Skin epidermis (tissue), 12 donors: ENCODE data around the gene IZUMO2.

ENCODE experiments used
- H3K27ac ChIP-seq, 21 experiments: fragments of 200-600 bp; sonication (generic) in 11 of 21; one replicate each; pipeline ENCODE4 v1.5.0; 2020; ENCODE audit warnings: mild to moderate bottlenecking in 3 of 21, inconsistent platforms in 2 of 21, moderate library complexity in 2 of 21
- H3K4me3 ChIP-seq, 7 experiments: fragments of 200-600 bp; sonication (generic) in 2 of 7; one replicate each; pipeline ENCODE4 v1.5.0; 2020; ENCODE audit warnings: inconsistent platforms in 2 of 7, mild to moderate bottlenecking in 2 of 7, moderate library complexity in 1 of 7

IZUMO2 gene

DNA sequence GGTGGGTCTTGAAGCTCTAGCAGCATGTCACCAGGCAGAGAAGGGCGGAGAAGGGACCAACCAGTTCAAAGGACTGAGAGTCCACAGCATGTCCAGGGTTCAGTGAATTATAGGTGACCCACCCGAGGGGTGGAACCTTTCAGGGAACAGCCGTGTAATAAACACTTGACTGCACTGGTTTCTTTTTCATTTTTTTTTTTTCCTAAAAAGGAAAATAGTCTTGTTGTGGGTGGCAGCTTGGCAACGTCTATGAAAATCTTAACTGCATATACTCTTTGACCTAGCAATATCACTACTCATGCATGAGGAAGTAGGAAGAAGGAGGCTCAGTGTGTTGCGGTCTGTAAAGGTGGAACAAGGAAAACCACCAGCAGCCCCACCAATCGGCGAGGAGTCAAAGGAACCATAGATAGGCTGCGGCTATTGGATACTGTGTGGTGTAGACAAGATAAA is 27.4 kb upstream of the IZUMO2 start:
- Histone ChIP-seq H3K4me3 (no peak overlapping the region), H3K27ac (no peak overlapping the region)

DNA sequence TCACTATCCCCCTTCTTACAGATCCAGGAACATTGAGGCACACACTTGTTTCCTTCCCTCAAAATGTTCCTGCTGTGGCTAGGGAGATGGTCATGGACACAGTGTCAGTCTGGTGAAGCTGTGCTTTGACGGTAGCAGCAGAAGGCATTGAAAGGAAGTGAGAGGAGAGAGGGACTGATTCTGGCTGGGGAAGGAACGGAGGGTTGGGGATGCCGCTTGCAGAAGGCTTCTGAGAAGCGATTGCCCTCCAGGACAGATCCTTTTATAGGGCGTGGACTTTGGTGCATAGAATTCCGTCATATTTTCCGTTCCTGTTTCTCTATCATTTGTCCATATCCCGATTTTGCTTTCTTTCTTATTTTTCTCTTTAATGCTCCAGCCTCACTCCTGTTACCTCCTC is 26.2 kb upstream of the IZUMO2 start:
- Histone ChIP-seq H3K4me3 (no peak overlapping the region), H3K27ac (no peak overlapping the region)

DNA sequence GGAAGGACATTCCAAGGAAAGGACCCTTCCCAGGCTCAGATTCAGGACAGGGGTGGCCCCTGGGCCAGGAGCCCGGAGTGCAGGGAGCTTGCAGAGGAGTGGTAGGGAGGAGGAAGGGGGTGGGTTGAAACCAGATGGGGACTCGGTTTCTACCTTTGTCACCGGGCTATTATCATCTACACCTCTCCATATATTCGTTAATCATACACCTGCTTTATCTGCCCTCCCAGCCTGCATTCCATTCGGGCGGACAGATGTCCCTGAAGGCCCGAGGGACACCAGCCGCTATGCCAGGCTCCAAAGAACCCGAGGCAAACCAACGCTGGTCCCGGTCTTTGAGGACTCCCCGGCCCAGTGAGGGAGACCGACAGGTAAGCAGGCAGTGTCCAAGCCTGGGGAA is 24.9 kb upstream of the IZUMO2 start:
- Histone ChIP-seq H3K4me3 (no peak overlapping the region), H3K27ac (no peak overlapping the region)

DNA sequence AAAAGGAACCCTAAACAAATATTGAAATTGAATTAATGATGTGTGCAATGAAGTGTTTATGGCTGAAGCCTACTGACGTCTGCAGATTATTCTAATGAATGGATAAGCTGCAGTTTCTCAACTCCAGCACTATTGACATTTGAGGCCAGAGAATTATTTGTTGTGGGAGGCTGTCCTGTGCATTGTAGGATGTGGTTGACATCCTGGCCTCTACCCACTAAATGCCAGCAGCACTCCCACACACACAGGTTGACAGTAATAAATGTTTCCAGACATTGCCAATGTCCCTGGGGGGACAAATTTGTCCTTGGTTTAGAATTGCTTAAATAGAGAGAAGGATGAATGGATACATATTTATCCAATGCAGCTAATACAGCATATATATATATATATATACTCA is 21.1 kb upstream of the IZUMO2 start:
- H3K4me3 ChIP-seq: no peak overlapping the region
- H3K27ac ChIP-seq: no peak overlapping the region

DNA sequence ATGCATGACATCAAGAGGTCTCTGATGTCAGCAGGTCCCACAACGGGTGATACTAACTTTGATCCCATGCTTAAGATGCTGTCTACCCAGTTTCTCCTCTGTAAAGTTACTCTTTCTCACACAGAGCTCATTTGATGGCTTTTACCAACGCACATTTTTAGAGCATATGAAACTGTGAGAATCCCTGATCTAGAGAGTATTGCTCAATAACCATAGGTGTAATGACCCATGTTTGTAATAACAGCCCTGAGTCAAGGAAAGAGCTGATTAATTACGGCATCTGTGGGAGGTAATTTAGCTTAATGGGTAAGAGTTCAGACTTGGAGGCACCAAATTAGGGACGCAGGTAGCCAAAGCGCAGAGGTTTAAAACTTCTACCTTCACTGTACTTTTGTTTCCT is 18.0 kb upstream of the IZUMO2 start:
- Histone ChIP-seq H3K27ac (no peak overlapping the region), H3K4me3 (no peak overlapping the region)

DNA sequence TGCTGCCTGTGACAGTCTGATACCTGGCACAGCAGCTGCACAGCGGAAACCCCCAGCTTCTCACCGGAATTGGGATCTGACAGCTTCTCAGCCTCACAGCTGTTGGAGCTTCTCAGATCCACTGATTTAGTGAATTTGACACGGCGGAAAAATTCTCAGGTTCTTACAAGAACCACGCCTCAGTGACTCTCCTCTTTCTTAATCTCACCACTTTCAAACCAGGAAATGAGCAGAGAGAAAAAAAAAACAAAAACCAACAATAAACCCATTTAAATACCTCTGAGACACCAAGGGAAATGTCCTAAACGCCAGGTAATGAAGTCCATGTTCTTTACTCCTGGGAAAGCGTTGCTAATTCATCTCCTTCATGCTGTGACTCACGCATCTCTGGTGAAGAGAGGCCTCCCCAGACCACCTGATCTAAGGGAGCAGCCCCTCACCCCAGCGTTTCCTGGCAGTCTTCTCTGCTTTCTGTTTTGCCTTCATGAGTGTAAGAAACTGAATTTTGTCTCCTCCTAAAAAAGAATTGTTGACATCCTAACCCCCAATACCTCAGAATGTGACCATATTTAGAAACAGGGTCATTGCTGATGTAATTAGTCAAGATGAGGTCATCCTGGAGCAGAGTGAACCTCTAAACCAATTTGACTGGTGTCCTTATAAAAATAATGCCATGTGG is 15.9 kb upstream of the IZUMO2 start:
- no peak overlapping the region for H3K27ac ChIP-seq
- no peak overlapping the region for H3K4me3 ChIP-seq

DNA sequence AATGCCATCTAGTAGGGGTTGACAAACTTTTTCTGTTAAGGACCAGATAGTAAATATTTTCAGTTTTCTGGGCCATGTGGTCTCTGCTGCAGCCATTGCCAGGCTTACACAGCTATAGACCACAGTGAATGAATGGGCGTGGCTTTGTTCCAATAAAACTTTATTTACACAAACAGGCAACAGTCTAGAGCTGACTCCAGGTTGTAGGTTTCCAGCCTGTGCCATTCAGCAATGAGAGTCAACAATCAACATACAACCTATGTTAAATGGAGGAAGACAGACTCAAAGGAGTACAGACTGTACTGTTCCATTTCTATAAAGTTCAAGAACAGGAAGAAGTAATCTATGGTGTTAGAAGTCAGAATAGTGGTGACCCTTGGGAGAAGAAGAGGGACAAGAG is 15.2 kb upstream of the IZUMO2 start:
- H3K27ac ChIP-seq: no peak overlapping the region
- no peak overlapping the region for H3K4me3 ChIP-seq

DNA sequence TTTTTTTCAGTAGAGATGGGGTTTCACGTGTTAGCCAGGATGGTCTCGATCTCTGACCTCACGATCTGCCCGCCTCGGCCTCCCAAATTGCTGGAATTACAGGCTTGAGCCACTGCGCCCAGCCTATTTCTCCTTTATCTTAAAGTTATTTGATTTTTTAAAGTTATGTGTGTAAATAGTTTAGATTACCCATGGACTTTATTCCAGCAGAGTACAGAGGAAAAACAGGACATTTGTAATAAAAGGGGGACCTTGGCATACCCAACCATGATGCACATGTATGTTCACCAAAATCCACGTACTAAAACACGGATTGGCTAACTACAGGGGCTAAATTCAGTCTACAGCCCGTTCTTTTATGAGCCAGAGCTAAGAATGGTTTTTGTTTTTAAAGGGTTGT is 13.7 kb upstream of the IZUMO2 start:
- Histone ChIP-seq H3K27ac (no peak overlapping the region), H3K4me3 (no peak overlapping the region)

DNA sequence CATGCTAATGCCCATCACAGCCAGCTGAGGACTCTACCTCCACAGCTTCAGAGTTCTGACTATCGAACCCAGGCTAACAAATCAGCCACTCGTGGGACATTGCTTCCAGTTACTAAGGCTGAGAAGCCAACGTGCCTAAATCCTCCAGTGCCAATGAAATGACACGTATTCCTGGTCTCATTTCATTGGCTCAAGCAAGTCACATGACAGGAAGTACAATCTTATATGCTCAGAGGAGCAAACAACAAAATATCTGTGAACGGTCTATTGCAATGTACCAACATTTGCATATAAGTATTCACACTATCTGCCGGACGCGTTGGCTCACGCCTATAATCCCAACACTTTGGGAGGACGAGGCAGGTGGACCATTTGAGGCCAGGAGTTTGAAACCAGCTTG is 12.8 kb upstream of the IZUMO2 start:
- no peak overlapping the region for H3K27ac ChIP-seq
- H3K4me3 ChIP-seq: no peak overlapping the region

DNA sequence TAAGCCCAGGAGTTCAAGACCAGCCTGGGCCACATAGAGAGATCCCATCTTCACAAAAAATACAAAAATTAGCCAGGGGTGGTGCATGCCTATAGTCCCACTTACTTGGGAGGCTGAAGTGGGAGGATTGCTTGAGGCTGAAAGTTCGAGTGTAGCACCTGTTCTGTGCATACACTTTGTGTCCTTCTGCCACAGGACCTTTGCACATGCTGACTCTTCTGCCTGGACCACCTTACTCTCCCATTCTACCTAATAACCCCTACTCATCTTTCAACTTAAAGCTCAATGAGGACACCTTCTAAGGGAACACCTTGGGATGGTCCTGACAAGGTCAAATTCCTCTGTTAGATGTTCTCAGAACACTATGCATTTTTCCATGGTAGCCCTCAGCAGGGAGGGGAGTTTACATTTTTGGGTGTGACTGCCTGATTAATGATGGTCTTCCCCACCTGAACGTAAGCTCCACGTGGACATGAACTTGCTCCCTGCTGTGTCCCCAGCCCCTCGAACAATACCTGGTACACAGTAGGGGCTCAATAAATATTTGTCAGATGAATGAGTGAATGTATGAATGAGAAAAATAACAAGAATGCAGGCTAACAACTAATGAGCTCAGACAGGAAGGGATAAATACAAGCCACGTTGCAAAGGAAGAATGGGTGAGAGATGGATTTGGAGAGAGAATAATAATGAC is 11.2 kb upstream of the IZUMO2 start:
- H3K27ac ChIP-seq: no peak overlapping the region
- H3K4me3 ChIP-seq: no peak overlapping the region

DNA sequence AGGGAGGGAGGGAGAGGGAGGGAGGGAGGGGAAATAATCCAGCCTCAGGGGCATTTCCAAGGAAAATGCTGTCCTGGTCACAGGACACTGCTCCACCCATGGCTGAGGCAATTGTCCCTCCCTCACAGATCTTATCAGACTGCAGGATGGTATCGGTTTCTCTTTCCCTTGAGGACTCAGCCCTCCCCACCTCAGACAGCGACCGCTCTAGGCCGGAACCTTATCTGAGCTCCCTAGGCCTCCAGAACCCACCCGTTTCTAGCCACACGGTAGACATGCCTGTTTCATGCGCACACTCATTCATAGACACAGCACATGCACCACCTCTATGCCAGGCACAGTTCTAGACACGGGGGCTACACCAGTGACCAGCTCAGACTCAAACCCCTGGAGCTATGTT is 10.0 kb upstream of the IZUMO2 start:
- Histone ChIP-seq H3K4me3 (no peak overlapping the region), H3K27ac (no peak overlapping the region)

DNA sequence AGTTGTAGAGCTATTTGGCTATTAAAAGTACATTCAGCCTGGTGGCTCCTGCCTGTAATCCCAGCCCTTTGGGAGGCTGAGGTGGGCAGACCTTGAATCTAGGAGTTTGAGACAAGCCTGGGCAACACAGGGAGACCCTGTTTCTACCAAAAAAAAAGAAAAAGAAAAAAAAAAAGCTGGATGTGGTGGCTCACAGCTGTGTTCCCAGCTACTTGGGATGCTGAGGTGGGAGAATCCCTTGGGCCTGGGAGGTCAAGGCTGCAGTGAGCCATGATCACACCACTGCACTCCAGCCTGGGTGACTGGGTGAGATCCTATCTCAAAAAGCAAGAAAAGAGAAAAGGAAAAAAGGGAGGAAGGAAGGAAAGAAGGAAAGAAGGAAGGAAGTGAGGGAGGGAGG is 9.6 kb upstream of the IZUMO2 start:
- Histone ChIP-seq H3K27ac (no peak overlapping the region), H3K4me3 (no peak overlapping the region)

DNA sequence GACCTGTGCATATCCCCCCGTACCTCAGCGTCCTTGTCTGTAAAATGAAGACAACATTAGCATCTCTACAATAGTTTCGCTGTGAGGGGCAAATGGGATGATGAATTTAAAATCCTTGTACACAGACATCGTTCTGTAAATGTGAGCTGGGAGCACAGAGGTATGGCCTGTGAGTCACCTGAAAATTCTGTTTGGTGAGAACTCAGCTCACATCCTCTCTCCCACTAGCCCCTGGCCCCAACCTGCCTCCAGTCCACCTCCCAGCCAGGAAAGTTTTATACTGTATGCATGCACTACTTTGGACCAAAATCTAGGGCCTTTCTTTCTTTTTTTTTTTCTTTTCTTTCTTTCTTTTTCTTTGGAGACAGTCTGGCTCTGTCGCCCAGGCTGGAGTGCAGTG is 8.7 kb upstream of the IZUMO2 start:
- no peak overlapping the region for H3K27ac ChIP-seq
- H3K4me3 ChIP-seq: no peak overlapping the region

DNA sequence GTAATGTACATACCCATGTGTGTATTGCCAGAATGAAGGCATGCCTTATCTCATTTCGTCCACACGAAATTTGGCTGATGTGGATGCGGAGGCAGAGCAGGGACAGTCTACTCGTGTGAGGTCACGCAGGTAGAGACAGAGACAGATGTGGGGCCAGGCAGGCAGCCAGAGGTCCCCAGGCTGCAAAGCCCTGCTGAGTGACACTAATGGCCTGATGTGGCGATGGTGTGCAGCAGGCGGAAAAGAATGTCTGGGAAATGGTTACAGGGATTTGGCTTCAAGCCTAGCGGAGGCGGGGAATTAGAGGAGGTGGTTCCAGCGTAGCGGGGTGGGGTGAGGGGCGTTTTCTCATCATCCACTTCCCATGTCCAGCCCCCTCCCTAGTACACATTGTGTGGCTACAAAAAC is 4.2 kb upstream of the IZUMO2 start:
- no peak overlapping the region for H3K27ac ChIP-seq
- no peak overlapping the region for H3K4me3 ChIP-seq

DNA sequence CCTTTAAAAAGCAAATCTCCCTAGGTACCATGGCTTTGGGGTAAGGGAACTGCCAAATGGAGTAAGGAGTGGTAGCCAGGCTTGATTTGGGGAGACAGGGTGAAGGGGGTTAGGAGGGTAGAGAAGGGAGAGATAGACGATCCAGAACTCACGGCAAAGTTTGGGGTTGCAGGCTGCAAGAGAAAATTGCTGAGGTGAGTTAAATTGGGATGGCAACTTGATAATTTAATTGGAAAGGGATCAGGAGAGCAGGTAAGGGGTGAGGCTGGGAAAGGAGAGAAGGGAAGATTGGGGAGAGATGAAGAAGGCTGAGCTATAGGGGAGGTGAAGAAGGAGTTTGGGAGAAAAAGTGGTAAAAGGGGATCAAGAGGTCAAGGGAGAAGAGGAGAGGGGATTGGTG is 4.0 kb downstream of the IZUMO2 start:
- H3K4me3 ChIP-seq: no peak overlapping the region
- H3K27ac ChIP-seq: no peak overlapping the region

DNA sequence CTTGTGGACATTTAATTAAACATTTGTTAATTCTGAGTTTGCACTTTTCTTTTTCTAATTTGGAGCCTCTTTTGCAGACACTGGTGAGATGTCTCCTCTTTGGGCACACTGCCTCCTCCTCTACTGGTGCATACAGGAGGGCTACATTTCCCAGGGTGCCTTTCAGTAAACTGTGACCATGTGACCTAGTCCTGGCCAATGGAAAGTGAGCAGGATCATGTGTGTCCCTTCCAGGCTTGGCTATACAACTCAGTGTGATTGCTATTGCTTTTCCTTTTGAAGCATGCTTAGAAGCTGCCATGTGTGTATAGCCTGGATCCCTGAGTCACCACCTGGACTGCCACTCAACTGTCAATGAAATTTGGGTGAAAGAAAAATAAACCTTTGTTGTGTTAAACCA is 4.5 kb downstream of the IZUMO2 start:
- no peak overlapping the region for H3K4me3 ChIP-seq
- no peak overlapping the region for H3K27ac ChIP-seq

DNA sequence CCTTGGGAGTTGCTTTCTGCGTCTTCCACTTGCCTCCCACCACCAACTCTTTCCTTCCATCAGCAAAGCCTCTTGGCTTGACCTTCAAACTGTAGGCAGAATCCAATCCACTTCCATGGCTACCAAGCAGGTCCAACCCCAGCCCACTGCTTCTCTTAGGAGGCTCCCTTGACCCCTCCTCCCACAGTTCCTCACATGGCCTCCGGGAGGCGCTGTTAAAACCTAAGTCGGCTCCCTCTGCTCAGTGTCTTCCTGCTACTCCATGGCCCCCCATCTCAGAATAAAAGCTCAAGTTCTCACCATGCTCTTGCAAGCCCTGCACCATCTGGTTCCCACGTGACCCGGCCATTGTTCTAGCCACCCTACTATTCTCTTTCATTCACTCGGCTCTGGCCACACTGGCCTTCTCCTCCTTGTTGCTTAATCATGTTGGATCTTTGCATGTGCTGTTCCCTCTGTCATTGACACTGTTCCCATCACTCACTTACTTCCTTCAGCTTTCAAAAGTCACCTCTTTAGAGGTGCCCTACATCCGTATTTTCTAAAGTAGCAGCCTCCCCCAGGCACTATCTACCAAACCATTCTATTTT is 7.5 kb downstream of the IZUMO2 start:
- Histone ChIP-seq H3K4me3 (no peak overlapping the region), H3K27ac (no peak overlapping the region)

DNA sequence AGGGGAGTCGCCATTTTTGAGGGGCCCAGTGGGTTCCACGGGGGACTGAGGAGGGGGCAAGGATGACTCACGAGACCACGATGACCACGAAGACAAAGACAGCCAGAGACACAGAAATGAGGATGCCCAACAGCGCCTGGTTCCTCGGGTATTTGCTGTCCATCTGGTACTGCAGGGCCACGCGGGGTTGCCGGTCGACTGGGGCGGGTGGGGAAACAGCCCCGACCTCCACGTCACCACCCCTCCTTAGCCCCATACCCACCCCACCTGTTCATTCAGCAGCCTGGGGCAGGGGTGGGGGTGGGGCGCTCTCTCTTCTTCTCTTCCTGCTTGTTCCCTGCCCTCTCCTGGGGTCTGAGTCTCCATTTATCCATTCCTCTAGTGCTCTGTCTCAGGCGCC is 8.6 kb downstream of the IZUMO2 start:
- Histone ChIP-seq H3K4me3 (no peak overlapping the region), H3K27ac (no peak overlapping the region)

DNA sequence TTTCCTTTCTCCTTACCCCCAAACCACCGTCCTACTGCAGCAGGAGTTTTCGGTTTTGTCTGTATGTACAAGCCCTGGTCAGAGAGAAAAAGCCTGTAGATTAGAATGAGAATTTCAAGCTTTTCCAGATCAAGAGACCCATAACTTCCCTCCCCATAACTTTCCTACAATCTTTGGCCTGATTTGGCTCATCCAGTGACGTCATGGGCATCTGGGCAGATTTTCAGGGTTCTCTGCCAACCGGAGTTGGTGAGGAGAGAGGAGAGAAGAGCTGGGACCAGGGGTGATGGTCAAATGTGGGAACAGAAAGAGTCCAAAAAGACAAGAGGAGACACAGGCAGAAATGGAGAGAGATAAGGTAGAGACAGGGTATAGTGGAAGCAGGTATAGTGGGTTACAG is 10.5 kb downstream of the IZUMO2 start:
- Histone ChIP-seq H3K4me3 (no peak overlapping the region), H3K27ac (no peak overlapping the region)

DNA sequence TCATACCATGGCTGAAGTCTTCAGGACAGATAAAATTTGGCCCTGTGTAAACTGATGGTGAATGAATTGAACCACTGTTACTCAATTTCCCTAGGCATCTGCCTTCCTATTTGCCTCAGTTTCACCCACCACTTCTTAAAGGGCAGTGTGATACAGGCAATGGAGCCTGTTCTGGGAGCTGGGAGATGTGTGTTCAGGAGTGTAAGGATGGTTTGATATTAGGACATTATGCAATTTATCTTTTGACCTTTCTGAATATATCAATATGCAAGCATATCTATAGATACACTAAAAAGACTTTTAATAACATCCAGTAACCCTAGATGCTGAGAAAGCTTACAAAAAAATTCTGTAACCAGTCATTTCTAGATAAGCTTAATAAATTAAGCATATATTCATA is 14.6 kb downstream of the IZUMO2 start:
- Histone ChIP-seq H3K27ac (no peak overlapping the region), H3K4me3 (peak overlapping the region in 1 of 7 experiments; percentile 36)
